HepG2 (cell line): ENCODE results near the gene DIP2C.

Experiments
- BATF2 ChIP-seq: sonication (generic); formaldehyde crosslinking; IDR thresholded peaks from 2 replicates; pipeline ENCODE4 v1.8.0; 2022; ENCODE audit warnings: mild to moderate bottlenecking, missing genetic modification reagents, moderate library complexity
- DNMT1 ChIP-seq: sonication (generic); formaldehyde crosslinking; IDR thresholded peaks from 2 replicates; pipeline ENCODE4 v1.5.1; 2020; ENCODE audit warnings: mild to moderate bottlenecking, missing genetic modification reagents
- DPF2 ChIP-seq: sonication (generic); formaldehyde crosslinking; IDR thresholded peaks from 2 replicates; pipeline ENCODE4 v1.4.0; 2020; ENCODE audit warnings: mild to moderate bottlenecking, low read depth, missing genetic modification reagents, borderline replicate concordance
- NFKB2 ChIP-seq: sonication (generic); formaldehyde crosslinking; IDR thresholded peaks from 2 replicates; pipeline ENCODE4 v1.4.0; 2020; ENCODE audit warnings: missing genetic modification reagents, borderline replicate concordance
- POLR2A ChIP-seq, 2 experiments: IDR thresholded peaks; 2 replicates each; pipeline ENCODE4 v1.6.1; 2011; ENCODE audit warnings: low read depth in 2 of 2, low read length in 2 of 2, mild to moderate bottlenecking in 1 of 2, moderate library complexity in 1 of 2; ENCODE audit not compliant: insufficient read depth in 1 of 2
- SPEN ChIP-seq: sonication (generic); formaldehyde crosslinking; IDR thresholded peaks from 2 replicates; pipeline ENCODE4 v1.5.1; 2020; ENCODE audit warnings: low read depth, mild to moderate bottlenecking, missing genetic modification reagents
- SRSF1 ChIP-seq: fragments of 200-400 bp; formaldehyde crosslinking; optimal IDR thresholded peaks from 2 replicates; pipeline ENCODE3; 2017; ENCODE audit warnings: mild to moderate bottlenecking, low read depth, low read length, moderate library complexity

- TF ChIP-seq DPF2 (no peak), POLR2A (IDR thresholded peaks at IDR 0.05; ENCODE audit: insufficient read depth in 1 of 2, low read depth in 2 of 2, low read length in 2 of 2) (no peak), DNMT1 (CRISPR knock-in tag) (no peak), NFKB2 (no peak), SPEN (no peak), BATF2 (CRISPR knock-in tag) (no peak), SRSF1 (no peak)
Measured at GRCh38 chr10:551373-552252, 137.9 kb downstream of the DIP2C start.
